GM12892 (cell line): Measurements from ENCODE around the gene ASH1L.

Experiments used
- POLR2A ChIP-seq: IDR thresholded peaks from 2 replicates; pipeline ENCODE4 v1.6.1; 2011; ENCODE audit warnings: low read depth, low read length, control low read depth
- POLR2AphosphoS5 ChIP-seq: IDR thresholded peaks from 2 replicates; pipeline ENCODE4 v1.6.1; 2011; ENCODE audit warnings: low read depth, low read length, control low read depth
- TAF1 ChIP-seq: IDR thresholded peaks from 2 replicates; pipeline ENCODE4 v1.6.1; 2011; ENCODE audit warnings: low read depth, mild to moderate bottlenecking, control low read depth, low read length, borderline replicate concordance

DNA sequence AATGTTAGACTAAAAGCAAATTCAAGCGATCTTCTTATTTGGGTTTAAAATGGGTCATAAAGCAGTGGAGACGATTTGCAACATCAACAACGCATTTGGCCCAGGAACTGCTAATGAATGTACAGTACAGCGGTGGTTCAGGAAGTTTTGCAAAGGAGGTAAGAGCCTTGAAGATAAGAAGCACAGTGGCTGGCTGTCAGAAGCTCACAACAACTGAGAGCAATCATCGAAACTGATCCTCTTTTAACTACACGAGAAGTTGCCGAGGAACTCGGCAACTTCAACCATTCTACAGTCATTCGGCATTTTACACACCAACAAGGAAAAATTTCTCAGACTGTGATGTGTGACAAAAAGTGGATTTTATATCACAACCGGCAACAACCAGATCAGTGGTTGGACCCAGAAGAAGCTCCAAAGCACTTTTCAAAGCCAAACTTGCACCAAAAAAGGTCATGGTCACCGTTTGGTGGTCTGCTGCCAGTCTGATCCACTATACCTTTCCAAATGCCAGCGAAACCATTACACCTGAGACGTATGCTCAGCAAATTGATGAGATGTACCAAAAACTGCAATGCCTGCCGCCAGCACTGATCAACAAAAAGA is 47.9 kb downstream of the ASH1L start:
- TF ChIP-seq POLR2AphosphoS5 = no peak
- no peak for TF ChIP-seq POLR2A
- no peak for TF ChIP-seq TAF1
